ENCODE measurements around the gene CNNM2.
"Not testable (repeated sequence)": the region's sequence is repeated elsewhere in the genome, so short reads cannot be mapped to it uniquely, and the experiment has no call there.

Gene CNNM2

GRCh38 chr10:103135168-103135567, 217.1 kb downstream of the CNNM2 start:
- not testable (repeated sequence) for FAIRE-seq; DNase-seq (ENCODE audit: low spot score)

GRCh38 chr10:103139803-103140202, 221.7 kb downstream of the CNNM2 start:
- DNase-seq (ENCODE audit: low spot score) = no peak
- no peak for FAIRE-seq
